Measurements from ENCODE around the gene EGR2.

DNA sequence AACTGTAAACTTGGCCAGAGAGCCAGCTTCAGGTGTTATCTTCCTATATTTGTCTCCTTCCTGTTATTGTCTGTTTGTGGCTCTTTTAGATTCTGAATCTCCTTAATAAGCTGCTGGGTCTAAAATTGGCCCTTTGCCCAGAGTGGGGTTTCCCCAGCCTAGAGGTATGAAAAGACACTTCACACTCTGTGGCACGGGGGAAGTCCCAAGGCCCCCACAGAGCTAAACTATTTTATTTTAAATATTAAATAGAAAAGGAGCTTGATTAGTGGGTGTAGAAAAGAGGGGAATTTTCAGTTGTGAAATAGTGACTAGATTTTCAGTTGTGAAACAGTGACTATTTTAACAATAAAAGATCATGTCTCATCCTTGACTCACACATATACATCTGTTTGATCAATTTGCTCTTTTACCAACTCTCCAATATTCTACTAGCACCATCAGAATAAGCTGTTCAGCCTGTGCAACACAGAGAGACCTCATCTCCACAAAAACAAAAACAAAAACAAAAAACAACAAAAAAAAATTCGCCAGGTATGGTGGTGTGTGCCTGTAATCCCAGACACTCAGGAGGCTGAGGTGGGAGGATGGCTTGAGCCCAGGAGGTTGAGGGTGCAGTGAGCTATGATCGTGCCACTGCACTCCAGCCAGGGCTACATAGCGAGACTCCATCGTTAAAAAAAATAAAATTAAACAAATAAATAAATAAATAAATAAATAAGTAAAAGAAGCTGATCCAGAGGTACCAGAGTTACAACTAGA is 36.5 kb downstream of the EGR2 start:
- TF ChIP-seq, protein P1, sequence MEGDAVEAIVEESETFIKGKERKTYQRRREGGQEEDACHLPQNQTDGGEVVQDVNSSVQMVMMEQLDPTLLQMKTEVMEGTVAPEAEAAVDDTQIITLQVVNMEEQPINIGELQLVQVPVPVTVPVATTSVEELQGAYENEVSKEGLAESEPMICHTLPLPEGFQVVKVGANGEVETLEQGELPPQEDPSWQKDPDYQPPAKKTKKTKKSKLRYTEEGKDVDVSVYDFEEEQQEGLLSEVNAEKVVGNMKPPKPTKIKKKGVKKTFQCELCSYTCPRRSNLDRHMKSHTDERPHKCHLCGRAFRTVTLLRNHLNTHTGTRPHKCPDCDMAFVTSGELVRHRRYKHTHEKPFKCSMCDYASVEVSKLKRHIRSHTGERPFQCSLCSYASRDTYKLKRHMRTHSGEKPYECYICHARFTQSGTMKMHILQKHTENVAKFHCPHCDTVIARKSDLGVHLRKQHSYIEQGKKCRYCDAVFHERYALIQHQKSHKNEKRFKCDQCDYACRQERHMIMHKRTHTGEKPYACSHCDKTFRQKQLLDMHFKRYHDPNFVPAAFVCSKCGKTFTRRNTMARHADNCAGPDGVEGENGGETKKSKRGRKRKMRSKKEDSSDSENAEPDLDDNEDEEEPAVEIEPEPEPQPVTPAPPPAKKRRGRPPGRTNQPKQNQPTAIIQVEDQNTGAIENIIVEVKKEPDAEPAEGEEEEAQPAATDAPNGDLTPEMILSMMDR (IDR thresholded peaks at IDR 0.05 in 8 of 11, conservative IDR thresholded peaks at IDR 0.05 in 3 of 11), result no peak
- TF ChIP-seq POLR2A (IDR thresholded peaks at IDR 0.05), result no peak

Measured in spleen (tissue), 7 donors.